Sigmoid colon (tissue), 4 donors: ENCODE data around the gene HSPB1.

Experiments used
- CTCF ChIP-seq, 4 experiments: fragments of 450-650 bp in 3 of 4; fragments of 200-600 bp in 1 of 4; IDR thresholded peaks; one replicate each; pipeline ENCODE4 v1.5.1; 2016 to 2019; ENCODE audit warnings: antibody characterized with exemption in 4 of 4, mild to moderate bottlenecking in 3 of 4, moderate library complexity in 2 of 4
- EP300 ChIP-seq, 4 donors: sonication (generic); formaldehyde crosslinking; IDR thresholded peaks; one replicate each; pipeline ENCODE4 v1.6.1; 2017; ENCODE audit warnings: antibody characterized with exemption in 4 of 4
- POLR2A ChIP-seq, 2 donors: fragments of 450-650 bp; IDR thresholded peaks; one replicate each; pipeline ENCODE4 v1.6.1; 2016; ENCODE audit warnings: antibody characterized with exemption in 2 of 2, mild to moderate bottlenecking in 2 of 2, moderate library complexity in 2 of 2

GRCh38 chr7:76332078-76332477 is 29.6 kb downstream of the HSPB1 start:
- no peak for TF ChIP-seq CTCF (IDR thresholded peaks at IDR 0.05)
- TF ChIP-seq POLR2A (IDR thresholded peaks at IDR 0.05) = no peak
- TF ChIP-seq EP300 (IDR thresholded peaks at IDR 0.05) = no peak
